ACC112 (cell line): ENCODE measurements around the gene SP140.

Experiments used
- H2AFZ ChIP-seq: fragments of 200-600 bp; sonication (generic); one replicate; pipeline ENCODE4 v1.6.0; 2017; ENCODE audit warnings: antibody characterized with exemption, low read length; ENCODE audit not compliant: unreplicated experiment
- H3K27ac ChIP-seq: fragments of 200-600 bp; sonication (generic); 2 replicates; pipeline ENCODE4 v1.5.1; 2014; ENCODE audit warnings: low read depth, mild to moderate bottlenecking, antibody characterized with exemption, low read length, moderate library complexity
- H3K27me3 ChIP-seq: fragments of 200-600 bp; sonication (generic); 2 replicates; pipeline ENCODE4 v1.6.1; 2014; ENCODE audit warnings: mild to moderate bottlenecking, antibody characterized with exemption, low read length, moderate library complexity, mixed read lengths; ENCODE audit not compliant: insufficient read depth
- H3K36me3 ChIP-seq: fragments of 200-600 bp; sonication (generic); 2 replicates; pipeline ENCODE4 v1.6.1; 2016; ENCODE audit warnings: mild to moderate bottlenecking, antibody characterized with exemption, low read length, moderate library complexity, mixed read lengths; ENCODE audit not compliant: insufficient read depth
- H3K4me1 ChIP-seq: fragments of 200-600 bp; sonication (generic); one replicate; pipeline ENCODE4 v1.6.1; 2016; ENCODE audit warnings: low read length, mixed read lengths; ENCODE audit not compliant: insufficient read depth, unreplicated experiment, control insufficient read depth
- H3K4me3 ChIP-seq: fragments of 200-600 bp; sonication (generic); 2 replicates; pipeline ENCODE4 v1.5.1; 2014; ENCODE audit warnings: mild to moderate bottlenecking, low read depth, low read length
- H3K79me2 ChIP-seq: fragments of 200-600 bp; sonication (generic); one replicate; pipeline ENCODE4 v1.6.0; 2016; ENCODE audit warnings: low read length; ENCODE audit not compliant: control insufficient read depth, unreplicated experiment, insufficient read depth

Gene SP140

GRCh38 chr2:230312638-230313037, 87.1 kb downstream of the SP140 start:
- H2AFZ ChIP-seq: no peak overlapping the region

GRCh38 chr2:230317366-230317765, 91.8 kb downstream of the SP140 start:
- Histone ChIP-seq H3K4me3 (no peak overlapping the region), H3K27ac (no peak overlapping the region), H2AFZ (no peak overlapping the region)

More at GRCh38 chr2:230312638-230313037, 87.1 kb downstream of the SP140 start:
- H3K79me2 ChIP-seq: no peaks in the 10 kb centered on the region
- H3K27ac ChIP-seq: no peak overlapping the region
- H3K27me3 ChIP-seq: no peaks in the 10 kb centered on the region
- no peak overlapping the region for H3K4me3 ChIP-seq
- H3K36me3 ChIP-seq: no peaks in the 10 kb centered on the region
- peaks cover 8% of the 10 kb centered on the region for H3K4me1 ChIP-seq

DNA sequence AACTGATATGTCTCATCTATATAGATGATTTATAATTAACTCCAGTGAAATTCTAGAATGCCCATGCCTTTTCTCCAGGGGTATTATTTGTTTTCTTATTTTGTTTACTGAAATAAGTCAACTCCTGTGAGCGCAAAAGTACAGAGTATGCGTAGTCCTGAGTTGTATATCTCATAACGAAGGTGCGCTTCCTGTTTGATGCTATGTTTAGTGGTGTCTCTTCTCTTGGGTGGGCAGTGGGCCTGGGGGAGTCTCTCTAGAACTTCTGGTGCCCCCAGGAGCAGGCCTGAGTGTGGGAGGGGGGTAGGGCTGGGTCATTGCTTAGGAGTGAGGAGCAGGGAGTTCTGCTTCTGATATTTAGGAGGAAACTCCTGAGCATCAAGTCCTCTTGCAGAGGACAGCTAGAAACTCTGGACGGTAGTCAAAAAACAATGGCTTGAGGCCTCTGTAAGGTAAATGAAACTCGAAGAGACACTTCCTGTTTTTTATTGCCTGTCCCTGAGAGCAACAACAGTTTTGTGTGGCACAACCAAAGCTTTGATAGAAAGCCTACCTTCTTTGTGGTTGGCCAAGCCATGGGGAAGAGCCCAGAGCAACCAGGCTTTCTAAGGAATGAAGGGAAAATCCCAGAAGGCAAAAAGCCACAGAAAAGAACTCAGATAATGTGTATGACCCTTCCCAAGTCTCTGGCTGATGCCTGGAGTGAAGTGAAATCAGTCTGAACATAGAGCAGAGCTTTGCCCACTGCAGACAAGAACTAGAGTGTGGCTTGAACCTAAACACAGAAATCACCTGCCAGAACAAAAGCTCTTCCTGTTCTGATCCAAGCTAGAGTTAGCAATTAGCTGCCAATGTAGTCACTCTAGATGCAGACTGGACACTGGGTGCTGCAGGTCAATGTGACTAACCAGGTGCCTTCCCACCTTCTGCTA, 92.9 kb downstream of the SP140 start:
- H3K27ac ChIP-seq: no peak overlapping the region
- H3K4me3 ChIP-seq: no peak overlapping the region

More at GRCh38 chr2:230317366-230317765, 91.8 kb downstream of the SP140 start:
- no peaks in the 10 kb centered on the region for H3K79me2 ChIP-seq
- peaks cover 6% of the 10 kb centered on the region for H3K4me1 ChIP-seq
- no peaks in the 10 kb centered on the region for H3K27me3 ChIP-seq
- H3K36me3 ChIP-seq: no peaks in the 10 kb centered on the region

DNA sequence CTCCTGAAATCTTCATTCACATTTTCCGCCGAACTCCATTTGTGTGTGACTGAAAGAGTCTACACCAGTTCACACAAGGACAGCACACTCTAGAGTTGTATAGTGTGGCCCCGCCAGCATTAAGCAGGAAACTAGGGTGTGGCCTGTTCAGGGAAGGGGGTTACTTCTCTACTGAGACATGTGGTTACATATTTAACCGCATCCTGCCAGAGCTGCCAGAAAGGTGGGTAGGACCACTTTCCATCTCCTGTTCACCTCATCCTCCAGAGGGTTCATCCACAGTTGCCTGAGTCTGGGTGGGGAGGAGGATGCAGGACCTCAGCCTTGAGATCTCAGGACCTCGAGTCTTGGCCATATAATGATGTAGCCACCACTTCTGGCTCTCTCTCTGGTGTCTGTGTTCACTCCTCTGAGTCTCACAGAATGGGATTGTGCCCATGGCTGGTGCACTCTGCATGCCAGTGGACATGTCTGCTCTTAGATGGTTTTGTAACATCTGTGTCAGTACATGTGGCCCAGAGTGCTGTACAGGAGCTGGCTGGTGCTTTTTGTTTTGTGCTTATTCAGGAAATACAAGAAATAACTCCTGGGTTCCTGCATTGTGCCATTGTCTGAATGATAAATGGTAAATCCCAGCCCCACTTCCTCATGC, 93.8 kb downstream of the SP140 start:
- H3K4me1 ChIP-seq: no peaks in the 10 kb centered on the region
- H3K27me3 ChIP-seq: no peaks in the 10 kb centered on the region
- no peaks in the 10 kb centered on the region for H3K36me3 ChIP-seq
- H3K79me2 ChIP-seq: no peaks in the 10 kb centered on the region
- H2AFZ ChIP-seq: no peak overlapping the region
- H3K27ac ChIP-seq: no peak overlapping the region
- no peak overlapping the region for H3K4me3 ChIP-seq

More for the DNA sequence above, 92.9 kb downstream of the SP140 start:
- no peaks in the 10 kb centered on the region for H3K4me1 ChIP-seq
- no peak overlapping the region for H2AFZ ChIP-seq
- no peaks in the 10 kb centered on the region for H3K36me3 ChIP-seq
- no peaks in the 10 kb centered on the region for H3K27me3 ChIP-seq
- H3K79me2 ChIP-seq: no peaks in the 10 kb centered on the region

GRCh38 chr2:230321031-230321430, 95.5 kb downstream of the SP140 start:
- no peaks in the 10 kb centered on the region for H3K27me3 ChIP-seq
- no peaks in the 10 kb centered on the region for H3K4me1 ChIP-seq
- no peak overlapping the region for H3K4me3 ChIP-seq
- no peak overlapping the region for H3K27ac ChIP-seq
- no peak overlapping the region for H2AFZ ChIP-seq
- H3K36me3 ChIP-seq: no peaks in the 10 kb centered on the region
- H3K79me2 ChIP-seq: no peaks in the 10 kb centered on the region

GRCh38 chr2:230322561-230323384, 97.2 kb downstream of the SP140 start:
- H3K4me1 ChIP-seq: peaks cover 7% of the 10 kb centered on the region
- no peak overlapping the region for H3K27ac ChIP-seq
- no peaks in the 10 kb centered on the region for H3K27me3 ChIP-seq
- H3K79me2 ChIP-seq: peaks cover 7% of the 10 kb centered on the region
- H2AFZ ChIP-seq: no peak overlapping the region
- no peaks in the 10 kb centered on the region for H3K36me3 ChIP-seq
- H3K4me3 ChIP-seq: no peak overlapping the region

DNA sequence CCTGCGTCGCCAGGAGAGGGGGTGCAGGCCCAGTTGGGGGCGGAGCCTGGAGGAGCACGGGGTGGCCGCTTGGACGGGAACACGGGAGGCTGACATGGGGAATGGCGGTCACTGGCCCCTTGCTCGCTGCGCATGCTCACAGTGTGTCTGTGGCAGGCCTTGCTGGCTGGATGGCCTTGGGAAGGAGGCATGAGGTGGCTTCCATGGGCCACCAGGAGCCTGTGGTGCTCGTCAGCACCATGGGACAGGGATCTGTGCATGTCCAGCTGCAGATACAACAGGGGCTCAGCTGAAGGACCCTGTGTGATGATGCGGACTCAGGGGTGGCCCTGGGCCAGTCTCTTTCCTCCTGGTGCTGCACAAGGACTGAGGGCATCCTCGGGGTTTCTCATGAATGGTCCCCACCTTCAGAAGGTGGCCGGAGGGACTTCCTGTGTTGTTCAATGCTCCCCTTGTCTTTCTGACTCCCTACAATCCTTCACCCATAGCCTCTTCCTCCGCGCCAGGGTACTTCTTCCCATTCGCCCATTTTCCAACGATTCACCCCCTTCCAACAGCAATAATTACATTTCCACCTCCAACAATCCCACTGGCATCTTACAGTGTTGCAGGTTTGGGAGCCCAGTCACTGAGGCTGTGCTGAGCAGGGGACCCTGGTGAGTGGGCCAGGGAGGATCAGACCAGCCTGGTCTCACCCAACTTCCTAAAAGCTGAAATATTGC, 98.0 kb downstream of the SP140 start:
- no peak overlapping the region for H3K27ac ChIP-seq
- H3K27me3 ChIP-seq: no peaks in the 10 kb centered on the region
- no peak overlapping the region for H2AFZ ChIP-seq
- H3K36me3 ChIP-seq: no peaks in the 10 kb centered on the region; the same call in 1 of the 2 replicates
- H3K4me1 ChIP-seq: peaks cover 10% of the 10 kb centered on the region
- no peak overlapping the region for H3K4me3 ChIP-seq
- peaks cover 12% of the 10 kb centered on the region for H3K79me2 ChIP-seq

GRCh38 chr2:230324503-230324902, 99.0 kb downstream of the SP140 start:
- H3K27me3 ChIP-seq: no peaks in the 10 kb centered on the region

GRCh38 chr2:230325316-230326243, 100.0 kb downstream of the SP140 start:
- H3K4me3 ChIP-seq: peak overlapping the region; percentile 84
- no peak overlapping the region for H3K27ac ChIP-seq
- no peak overlapping the region for H2AFZ ChIP-seq
- peaks cover 31% of the 10 kb centered on the region for H3K79me2 ChIP-seq
- H3K27me3 ChIP-seq: no peaks in the 10 kb centered on the region
- H3K4me1 ChIP-seq: peaks cover 13% of the 10 kb centered on the region
- peaks cover 7% of the 10 kb centered on the region for H3K36me3 ChIP-seq

More at GRCh38 chr2:230324503-230324902, 99.0 kb downstream of the SP140 start:
- Histone ChIP-seq H3K79me2 (peaks cover 21% of the 10 kb centered on the region), H3K36me3 (peaks cover 3% of the 10 kb centered on the region; the same call in 1 of the 2 replicates), H3K4me1 (peaks cover 10% of the 10 kb centered on the region), H3K27ac (no peak overlapping the region), H3K4me3 (no peak overlapping the region), H2AFZ (no peak overlapping the region)
